SK-N-MC (cell line): Measurements from ENCODE around the gene TFR2.

Source experiments
- EZH2 ChIP-seq: fragments of 200-600 bp; sonication (generic); IDR thresholded peaks from one replicate; pipeline ENCODE4 v1.6.1; 2017; ENCODE audit warnings: antibody characterized with exemption
- POLR2AphosphoS5 ChIP-seq: IDR thresholded peaks from 2 replicates; pipeline ENCODE4 v1.6.1; 2012; ENCODE audit warnings: mild to moderate bottlenecking, low read depth, low read length, borderline replicate concordance

DNA sequence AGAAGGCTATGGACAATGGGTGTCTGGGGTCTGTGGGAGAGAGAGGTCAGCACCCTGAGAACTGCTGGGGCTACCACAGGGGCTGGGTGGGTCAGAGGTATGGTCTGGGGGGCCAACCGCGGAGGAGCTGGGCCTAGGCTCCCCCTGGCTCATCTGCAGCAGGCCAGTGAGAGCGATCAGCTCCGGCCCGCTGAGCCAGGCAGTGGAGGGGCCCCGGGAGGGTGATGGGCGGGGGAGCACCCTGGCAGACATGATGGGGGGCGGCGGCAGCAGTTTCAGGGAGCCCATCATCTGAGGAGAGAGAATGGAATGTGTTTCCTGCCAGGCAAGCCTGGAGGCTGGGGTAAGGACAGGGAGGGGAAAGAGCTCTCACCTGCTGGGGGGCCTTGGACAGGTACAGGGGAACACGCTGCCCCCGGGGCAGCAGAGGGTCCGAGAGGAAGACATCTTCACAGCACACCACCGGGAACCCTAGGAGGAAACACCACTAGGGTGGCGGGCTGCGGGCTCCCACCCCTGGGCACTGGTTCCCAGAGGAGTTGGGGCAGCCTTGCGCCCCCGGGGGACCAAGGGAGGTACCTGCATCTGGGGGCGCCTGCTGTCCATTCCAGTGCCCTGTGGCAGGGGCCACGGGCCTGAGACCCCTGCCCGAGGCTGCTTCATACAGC, 68.9 kb downstream of the TFR2 start:
- TF ChIP-seq EZH2 (no peak), POLR2AphosphoS5 (no peak)
